Heart left ventricle (tissue), 13 donors: Measurements from ENCODE around the gene CAMTA1.

Experiments used
- POLR2A ChIP-seq, 2 donors: fragments of 450-650 bp; IDR thresholded peaks; one replicate each; pipeline ENCODE4 v1.6.1; 2017; ENCODE audit warnings: antibody characterized with exemption in 2 of 2, mild to moderate bottlenecking in 2 of 2, moderate library complexity in 2 of 2
- TF ChIP-seq, protein P1 (sequence below), 12 donors: fragments of 200-600 bp; sonication (generic) in 4 of 12; IDR thresholded peaks; one replicate each; pipeline versions ENCODE4 v1.5.0 to v1.8.0; 2018 to 2022; ENCODE audit warnings: antibody characterized with exemption in 12 of 12, mild to moderate bottlenecking in 5 of 12
- donor health status: ischemic (EF 13 %, LVEDD 7.1; RV severe dilation, severe dysfunction).
- donor health status: DM: no; HTN: yes; CAD: no.
- donor health status: DM: no; HTN: no; CAD: no.
- donor health status: ischemic (EF 25% LVEDD 6.9; RV normal size, moderate dysfunction).
- donor health status: ischemic (EF 25% LVEDD 5.7; RV mildly dilated, moderate dysfunction).
- donor health status: ischemic (EF 35%, LVEDD 5.7; RV mildly dilated, moderate dysfunction).
- donor health status: nonischemic (EF 11% LVEDD 7.7; RV severe dilation, severe dysfunction).
- donor health status: DM: yes; HTN: yes; CAD: no.
- donor health status: PGD.
- donor health status: ischemic (EF 29% LVEDD 5.4; RV normal size, mild dysfunction).
- donor health status: nonischemic (EF 23%, LVEDD 6.1; RV moderate dilation, normal function).

- TF ChIP-seq, protein P1, sequence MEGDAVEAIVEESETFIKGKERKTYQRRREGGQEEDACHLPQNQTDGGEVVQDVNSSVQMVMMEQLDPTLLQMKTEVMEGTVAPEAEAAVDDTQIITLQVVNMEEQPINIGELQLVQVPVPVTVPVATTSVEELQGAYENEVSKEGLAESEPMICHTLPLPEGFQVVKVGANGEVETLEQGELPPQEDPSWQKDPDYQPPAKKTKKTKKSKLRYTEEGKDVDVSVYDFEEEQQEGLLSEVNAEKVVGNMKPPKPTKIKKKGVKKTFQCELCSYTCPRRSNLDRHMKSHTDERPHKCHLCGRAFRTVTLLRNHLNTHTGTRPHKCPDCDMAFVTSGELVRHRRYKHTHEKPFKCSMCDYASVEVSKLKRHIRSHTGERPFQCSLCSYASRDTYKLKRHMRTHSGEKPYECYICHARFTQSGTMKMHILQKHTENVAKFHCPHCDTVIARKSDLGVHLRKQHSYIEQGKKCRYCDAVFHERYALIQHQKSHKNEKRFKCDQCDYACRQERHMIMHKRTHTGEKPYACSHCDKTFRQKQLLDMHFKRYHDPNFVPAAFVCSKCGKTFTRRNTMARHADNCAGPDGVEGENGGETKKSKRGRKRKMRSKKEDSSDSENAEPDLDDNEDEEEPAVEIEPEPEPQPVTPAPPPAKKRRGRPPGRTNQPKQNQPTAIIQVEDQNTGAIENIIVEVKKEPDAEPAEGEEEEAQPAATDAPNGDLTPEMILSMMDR (IDR thresholded peaks at IDR 0.05) = no peak
- TF ChIP-seq POLR2A (IDR thresholded peaks at IDR 0.05) = no peak
Measured at GRCh38 chr1:6770751-6771440, 14.4 kb upstream of the CAMTA1 start.
